RWPE1 (cell line): ENCODE results near the gene MED10.

ENCODE experiments used
- CTCF ChIA-PET: fragments of 350-600 bp; sonication (Branson Sonifier 250); formaldehyde crosslinking; extraction: SDS; loops from one replicate; lab custom pipeline; 2021; lab: Yijun Ruan, JAX
- POLR2A ChIA-PET: fragments of 400-600 bp; formaldehyde crosslinking; extraction: SDS; loops from one replicate; lab custom pipeline; 2020; ENCODE audit warnings: antibody characterized with exemption; ENCODE audit not compliant: low non-redundant PET; lab: Yijun Ruan, JAX
- DNase-seq: peaks from one replicate; pipeline ENCODE4 v3.0.0; 2012; ENCODE audit warnings: low spot score
- H3K27ac ChIP-seq: fragments of 450-650 bp; 2 replicates; pipeline ENCODE4 v1.5.1; 2017
- TF ChIP-seq, protein P1 (sequence below): fragments of 450-650 bp; conservative IDR thresholded peaks from 2 replicates; pipeline ENCODE4 v1.5.1; 2017; ENCODE audit warnings: low read depth, mild to moderate bottlenecking

The MED10 gene

DNA sequence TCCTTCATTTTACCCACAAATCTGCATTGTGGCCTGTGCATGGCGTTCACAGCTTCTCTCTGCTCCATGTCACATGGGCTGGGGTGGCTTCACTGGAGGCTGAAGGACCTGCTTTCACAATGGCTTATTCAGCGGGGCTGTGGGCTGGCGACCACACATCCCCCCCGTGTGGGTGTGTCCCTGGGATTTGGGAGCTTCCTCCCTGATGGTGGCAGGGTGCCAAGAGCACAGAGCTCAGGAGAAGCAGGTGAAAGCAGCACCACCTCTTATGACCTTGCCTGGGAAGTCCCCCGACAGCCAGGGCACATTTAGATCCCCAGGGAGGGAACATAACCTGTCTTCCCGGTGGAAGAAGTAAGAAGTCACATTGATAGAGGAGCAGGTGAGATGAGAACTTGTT is 5.0 kb upstream of the MED10 start:
- ChIA-PET POLR2A (no interaction called here), CTCF (no interaction called here)
- no peak for DNase-seq
- TF ChIP-seq, protein P1, sequence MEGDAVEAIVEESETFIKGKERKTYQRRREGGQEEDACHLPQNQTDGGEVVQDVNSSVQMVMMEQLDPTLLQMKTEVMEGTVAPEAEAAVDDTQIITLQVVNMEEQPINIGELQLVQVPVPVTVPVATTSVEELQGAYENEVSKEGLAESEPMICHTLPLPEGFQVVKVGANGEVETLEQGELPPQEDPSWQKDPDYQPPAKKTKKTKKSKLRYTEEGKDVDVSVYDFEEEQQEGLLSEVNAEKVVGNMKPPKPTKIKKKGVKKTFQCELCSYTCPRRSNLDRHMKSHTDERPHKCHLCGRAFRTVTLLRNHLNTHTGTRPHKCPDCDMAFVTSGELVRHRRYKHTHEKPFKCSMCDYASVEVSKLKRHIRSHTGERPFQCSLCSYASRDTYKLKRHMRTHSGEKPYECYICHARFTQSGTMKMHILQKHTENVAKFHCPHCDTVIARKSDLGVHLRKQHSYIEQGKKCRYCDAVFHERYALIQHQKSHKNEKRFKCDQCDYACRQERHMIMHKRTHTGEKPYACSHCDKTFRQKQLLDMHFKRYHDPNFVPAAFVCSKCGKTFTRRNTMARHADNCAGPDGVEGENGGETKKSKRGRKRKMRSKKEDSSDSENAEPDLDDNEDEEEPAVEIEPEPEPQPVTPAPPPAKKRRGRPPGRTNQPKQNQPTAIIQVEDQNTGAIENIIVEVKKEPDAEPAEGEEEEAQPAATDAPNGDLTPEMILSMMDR: no peak
- no peak overlapping the region for H3K27ac ChIP-seq

DNA sequence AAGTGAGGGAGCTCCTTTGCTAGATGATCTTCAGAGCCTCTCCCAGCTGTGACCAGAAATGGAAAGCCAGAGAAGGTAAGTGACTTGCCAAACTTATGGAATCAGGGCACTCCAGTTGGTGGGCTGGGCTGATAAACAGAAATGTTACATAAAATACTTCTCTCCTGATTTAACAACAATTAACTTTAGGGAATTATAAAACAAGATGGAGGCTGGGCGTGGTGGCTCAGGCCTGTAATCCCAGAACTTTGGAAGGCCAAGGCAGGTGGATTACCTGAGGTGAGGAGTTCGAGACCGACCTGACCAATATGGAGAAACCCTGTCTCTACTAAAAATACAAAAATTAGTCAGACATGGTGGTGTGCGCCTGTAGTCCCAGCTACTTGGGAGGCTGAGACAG is 899 bp upstream of the MED10 start:
- CTCF ChIA-PET: no interaction called here
- TF ChIP-seq, protein P1: no peak
- POLR2A ChIA-PET: no interaction called here
- no peak overlapping the region for H3K27ac ChIP-seq
- no peak for DNase-seq

DNA sequence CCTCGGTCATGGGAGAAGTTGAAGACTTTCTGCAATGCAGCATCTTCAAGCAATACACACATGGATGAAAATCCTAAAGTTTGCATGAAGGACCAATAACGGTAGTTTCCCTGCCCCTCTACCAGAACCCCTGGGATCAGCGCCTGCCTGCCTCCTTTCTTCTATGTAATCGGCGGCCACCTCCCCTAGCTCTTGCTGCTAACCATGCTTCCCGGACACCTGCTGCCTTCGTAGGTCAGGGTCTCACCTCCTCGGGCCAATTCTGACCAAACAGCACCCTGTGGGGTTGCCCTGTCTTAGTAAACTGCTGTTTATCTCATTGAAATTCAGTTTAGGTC is 388 bp upstream of the MED10 start:
- ChIA-PET CTCF (interaction anchor here (0.6 kb wide), 1 partner anchor 902 kb away, joined by 3 read pairs; no protein-coding TSS in a partner anchor), POLR2A (no interaction called here)
- no peak for DNase-seq
- TF ChIP-seq, protein P1: no peak
- H3K27ac ChIP-seq: peak overlapping the region; percentile 77

DNA sequence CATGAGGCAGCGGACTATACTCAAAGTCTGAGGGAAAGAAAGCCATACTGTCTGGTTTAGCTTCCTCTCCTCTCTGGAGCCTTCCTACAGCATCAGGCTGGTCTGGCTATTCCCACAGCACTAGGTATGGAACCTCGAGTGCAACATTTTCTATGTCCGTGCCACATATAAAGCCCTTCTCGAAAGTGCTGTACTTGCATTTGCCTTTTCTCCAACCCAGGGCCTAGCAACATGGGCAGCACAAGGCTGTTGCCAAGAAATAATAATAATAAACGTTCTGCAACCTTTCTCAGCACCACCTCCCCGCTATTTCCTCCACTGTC is 804 bp downstream of the MED10 start:
- peak overlapping the region; percentile 77 for H3K27ac ChIP-seq
- no peak for DNase-seq
- TF ChIP-seq, protein P1: no peak
- CTCF ChIA-PET: no interaction called here
- POLR2A ChIA-PET: no interaction called here

DNA sequence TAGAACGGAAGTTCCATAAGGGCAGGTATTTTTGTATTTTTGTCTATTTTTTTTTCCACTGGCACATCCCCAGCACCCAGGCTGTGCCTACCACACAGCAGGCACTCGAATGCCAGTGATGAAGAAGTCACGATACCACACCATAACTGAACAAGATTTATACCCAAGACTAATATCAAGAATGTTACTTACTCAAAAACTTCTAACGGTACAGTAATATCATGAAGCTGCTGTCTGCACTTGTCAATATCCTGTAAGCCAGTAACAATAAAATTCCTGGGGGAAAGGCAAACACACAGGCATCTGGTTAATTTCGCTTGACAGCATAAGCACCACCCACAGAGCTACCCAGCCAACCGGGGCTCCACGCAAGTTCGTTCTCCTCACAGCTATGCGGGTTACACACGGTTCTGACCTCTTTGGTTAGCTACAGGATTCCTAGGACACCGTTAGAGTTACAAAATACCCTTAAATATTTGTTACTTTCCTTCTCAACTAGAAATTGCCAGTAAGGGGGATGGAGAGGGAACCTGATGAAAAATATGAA is 1.3 kb downstream of the MED10 start:
- TF ChIP-seq, protein P1: no peak
- CTCF ChIA-PET: no interaction called here
- H3K27ac ChIP-seq: no peak overlapping the region
- POLR2A ChIA-PET: no interaction called here
- DNase-seq: no peak

DNA sequence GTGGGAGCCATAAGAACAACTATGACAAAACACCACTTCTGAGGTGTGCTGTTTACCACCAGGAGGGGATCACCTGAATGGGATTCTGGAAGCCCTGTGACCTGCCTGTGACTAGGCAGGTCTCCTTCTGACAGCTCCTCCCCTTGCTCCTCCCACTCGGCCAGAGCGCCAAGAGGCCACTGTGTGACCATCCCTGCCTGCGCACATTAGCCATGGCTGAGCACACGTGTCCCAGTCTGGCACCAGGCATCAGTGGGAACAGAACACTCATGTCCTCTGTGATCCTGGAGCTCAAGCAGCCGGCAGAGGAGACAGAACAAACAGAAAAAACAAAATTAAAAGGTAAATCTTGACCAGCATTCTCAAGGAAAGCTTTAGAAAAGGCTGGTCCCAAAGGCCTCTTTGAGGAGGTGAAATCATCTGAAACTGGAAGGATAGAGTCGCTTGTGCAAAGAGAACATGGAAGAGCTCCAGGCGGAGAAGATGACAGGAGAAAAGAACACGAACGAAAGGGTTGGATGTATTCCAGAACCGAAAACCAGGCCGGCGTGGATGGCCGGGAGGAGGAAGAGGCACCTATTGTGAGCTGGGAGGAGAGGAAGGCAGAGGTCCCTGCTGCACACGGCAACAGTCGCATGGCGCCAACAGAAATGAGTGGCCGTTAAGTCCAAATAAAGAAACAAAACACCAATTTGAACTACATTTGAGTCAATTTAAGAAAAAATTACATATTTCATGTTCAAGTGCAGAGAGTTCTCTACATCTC is 5.1 kb downstream of the MED10 start:
- ChIA-PET CTCF (no interaction called here), POLR2A (no interaction called here)
- DNase-seq: no peak
- H3K27ac ChIP-seq: no peak overlapping the region
- TF ChIP-seq, protein P1: no peak
